B cell (primary cell): ENCODE measurements around the gene KATNAL2. TPM values are rescaled to one million over a fixed set of nuclear protein-coding genes. Genes with fewer than 3 reads are reported as not detected.
A peak's percentile ranks its signal among the peaks of the same experiment; 100 is the strongest.

Source experiments
- ATAC-seq: fragments of 200-7000 bp; cut with Tn5 transposase; one replicate; pipeline ENCODE4 v1.10.0; 2021; ENCODE audit warnings: low read depth, mild to moderate bottlenecking, moderate number of reproducible peaks, moderate library complexity
- CTCF ChIA-PET: fragments of 350-600 bp; sonication (Branson Sonifier 250); formaldehyde crosslinking; loops from one replicate; lab custom pipeline; 2021; ENCODE audit warnings: antibody characterized with exemption, inconsistent platforms; lab: Charles Lee
- POLR2A ChIA-PET: fragments of 350-600 bp; sonication (Branson Sonifier 250); formaldehyde crosslinking; loops from one replicate; lab custom pipeline; 2021; ENCODE audit warnings: antibody characterized with exemption; lab: Charles Lee
- DNase-seq: peaks from one replicate; pipeline ENCODE4 v3.0.0; 2013
- H2AFZ ChIP-seq: 2 replicates; pipeline ENCODE4 v1.6.1; 2012; ENCODE audit warnings: mild to moderate bottlenecking, low read depth, low read length; ENCODE audit not compliant: insufficient read depth, poor library complexity, severe bottlenecking
- H3K27ac ChIP-seq, 2 donors: 1 replicate in 1 of 2; 2 replicates in 1 of 2; pipeline ENCODE4 v1.5.1; 2012 to 2013; ENCODE audit warnings: low read length in 2 of 2, mild to moderate bottlenecking in 2 of 2, moderate library complexity in 1 of 2
- H3K27me3 ChIP-seq, 4 experiments: fragments of 200-600 bp in 1 of 4; sonication (generic) in 1 of 4; replicated peaks in 1 of 4; 1 replicate in 2 of 4; 2 replicates in 2 of 4; pipeline versions ENCODE4 v1.6.1 to v1.7.0; 2013 to 2016; ENCODE audit warnings: low read length in 3 of 4, mild to moderate bottlenecking in 2 of 4, mixed read lengths in 1 of 4, moderate library complexity in 1 of 4; ENCODE audit not compliant: insufficient read depth in 4 of 4, control insufficient read depth in 3 of 4; ENCODE audit errors: control extremely low read depth in 1 of 4
- H3K36me3 ChIP-seq, 2 experiments: replicated peaks in 1 of 2; 1 replicate in 1 of 2; 2 replicates in 1 of 2; pipeline versions ENCODE4 v1.6.1 to v1.7.1; 2013; ENCODE audit warnings: low read length in 1 of 2; ENCODE audit not compliant: insufficient read depth in 2 of 2, control insufficient read depth in 1 of 2; ENCODE audit errors: control extremely low read depth in 1 of 2, extremely low read depth in 1 of 2
- H3K4me1 ChIP-seq, 2 donors: fragments of 200-600 bp in 1 of 2; sonication (generic) in 1 of 2; 1 replicate in 1 of 2; 2 replicates in 1 of 2; pipeline versions ENCODE4 v1.5.1 to v1.6.1; 2013 to 2017; ENCODE audit warnings: low read length in 2 of 2; ENCODE audit not compliant: control insufficient read depth in 2 of 2, insufficient read depth in 2 of 2
- H3K4me2 ChIP-seq: replicated peaks from 2 replicates; pipeline ENCODE3; 2012; ENCODE audit warnings: mild to moderate bottlenecking, low read depth, low read length; ENCODE audit not compliant: poor library complexity, severe bottlenecking
- H3K4me3 ChIP-seq, 5 experiments: fragments of 200-600 bp in 1 of 5; sonication (generic) in 1 of 5; 1 replicate in 3 of 5; 2 replicates in 2 of 5; pipeline versions ENCODE4 v1.5.1 to v1.7.0; 2011 to 2016; ENCODE audit warnings: low read length in 4 of 5, mild to moderate bottlenecking in 4 of 5, low read depth in 2 of 5, control low read depth in 1 of 5, moderate library complexity in 1 of 5; ENCODE audit not compliant: insufficient read depth in 1 of 5; ENCODE audit errors: control extremely low read depth in 1 of 5, extremely low read depth in 1 of 5
- H3K79me2 ChIP-seq: fragments of 200-600 bp; sonication (generic); one replicate; pipeline ENCODE4 v1.6.0; 2016; ENCODE audit warnings: low read length; ENCODE audit not compliant: control insufficient read depth, insufficient read depth
- H3K9ac ChIP-seq: fragments of 200-600 bp; sonication (generic); 2 replicates; pipeline ENCODE4 v1.6.1; 2017; ENCODE audit warnings: mild to moderate bottlenecking, low read length, moderate library complexity
- H3K9me3 ChIP-seq, 3 donors: one replicate each; pipeline versions ENCODE4 v1.6.1 to v1.7.1; 2013; ENCODE audit warnings: low read length in 2 of 3; ENCODE audit not compliant: control insufficient read depth in 2 of 3, insufficient read depth in 1 of 3; ENCODE audit errors: control extremely low read depth in 1 of 3
- H4K20me1 ChIP-seq: 2 replicates; pipeline ENCODE4 v1.6.0; 2012; ENCODE audit warnings: mild to moderate bottlenecking, low read length; ENCODE audit not compliant: insufficient read depth, control insufficient read depth, poor library complexity, severe bottlenecking
- H3K27ac Mint-ChIP-seq: one replicate; pipeline ENCODE4 v1.8.0; 2021; ENCODE audit warnings: mixed read lengths
- H3K27me3 Mint-ChIP-seq: one replicate; pipeline ENCODE4 v1.8.0; 2021; ENCODE audit warnings: mixed read lengths
- H3K4me1 Mint-ChIP-seq: one replicate; pipeline ENCODE4 v1.8.0; 2021; ENCODE audit warnings: mixed read lengths
- H3K4me3 Mint-ChIP-seq: one replicate; pipeline ENCODE4 v1.8.0; 2021; ENCODE audit warnings: mixed read lengths
- H3K9me3 Mint-ChIP-seq: one replicate; pipeline ENCODE4 v1.8.0; 2022; ENCODE audit warnings: mixed read lengths; ENCODE audit not compliant: insufficient read depth
- EZH2 ChIP-seq: IDR thresholded peaks from 2 replicates; pipeline ENCODE4 v1.6.1; 2012; ENCODE audit warnings: borderline replicate concordance, low read depth, mild to moderate bottlenecking, moderate library complexity, low read length; ENCODE audit not compliant: insufficient read depth, poor library complexity, severe bottlenecking
- WGBS: methylation state at CpG from one replicate; pipeline ENCODE4 v1.1.5; 2013; ENCODE audit warnings: missing lambda C conversion rate; ENCODE audit not compliant: insufficient coverage; 5-methylcytosine and 5-hydroxymethylcytosine counted together
- intact Hi-C: fragments of 100-400 bp; cut with micrococcal nuclease; formaldehyde crosslinking; loops from one replicate; pipeline ENCODE4 v1.10.0; 2022
- polyA plus RNA-seq: library from polyadenylated mRNA; depleted of rRNA; stranded (reverse); fragments of >200 nt; gene quantifications from 2 replicates; pipeline ENCODE4 v1.2.3, GENCODE V29; 2012
- small RNA-seq: library from RNA; depleted of rRNA; stranded (forward); fragments of <200 nt; gene quantifications from one replicate; pipeline ENCODE3, GENCODE V24; 2012; ENCODE audit warnings: low replicate concordance, low read depth; ENCODE audit not compliant: insufficient read length
- total RNA-seq, 2 donors: library from RNA; stranded (reverse); fragments of 120-200 nt in 1 of 2; gene quantifications; 1 replicate in 1 of 2; 2 replicates in 1 of 2; pipeline versions ENCODE4 v1.2.3 to v1.2.4, GENCODE V29; 2013 to 2022
- TF ChIP-seq, protein P1 (sequence below): fragments of 200-600 bp; IDR thresholded peaks from one replicate; pipeline ENCODE4 v1.8.0; 2022; ENCODE audit warnings: antibody characterized with exemption, mild to moderate bottlenecking

Gene KATNAL2
- total and polyA plus RNA-seq, 2 donors (not counting 1 experiment from before 2014, with no cell fraction given) = 1.3 to 3.1 TPM

DNA sequence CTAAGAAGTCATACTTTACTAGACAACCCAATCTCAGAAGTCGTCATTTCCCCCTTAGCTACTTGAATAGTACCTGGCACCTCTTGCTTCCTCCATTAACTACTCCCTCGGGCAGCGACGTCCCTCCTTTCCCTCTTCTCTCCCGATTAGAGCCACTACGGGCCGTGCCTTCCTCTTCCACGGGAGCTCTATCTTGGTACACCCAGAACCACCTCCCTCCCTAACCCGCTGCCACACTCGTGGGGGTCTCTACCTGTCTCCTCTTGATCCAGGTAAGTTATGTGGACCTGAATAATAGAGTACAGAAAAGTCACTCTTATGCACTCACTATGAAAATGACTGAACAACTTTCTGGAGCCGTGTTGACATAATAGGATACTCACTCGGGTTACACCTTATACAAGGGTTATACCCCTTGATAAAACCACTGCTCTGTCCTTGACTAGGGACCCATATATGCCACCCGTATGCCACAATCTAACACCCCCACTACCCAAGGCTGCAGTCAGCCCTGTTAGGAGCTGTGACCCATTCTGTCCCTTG, 233.5 kb downstream of the KATNAL2 start:
- Mint-ChIP-seq H3K4me1 (peaks cover 34% of the 10 kb centered on the region), H3K4me3 (peak overlapping the region; percentile 95), H3K27ac (peak overlapping the region; percentile 92), H3K27me3 (no peaks in the 10 kb centered on the region), H3K9me3 (no peaks in the 10 kb centered on the region)
- peaks cover 36% of the 10 kb centered on the region for H3K79me2 ChIP-seq
- DNase-seq = no peak
- intact Hi-C loops = loop anchor here (1.0 to 10.0 kb wide), 4 partner anchors 25 to 1046 kb away; partner anchors contain the start of genes HAUS1, IER3IP1, KATNAL2 and PIAS2
- no peak for TF ChIP-seq EZH2
- CTCF ChIA-PET = interaction anchor here (0.6 kb wide), 2 partner anchors 13 to 598 kb away, joined by 3 to 4 read pairs; no protein-coding TSS in a partner anchor
- peak overlapping the region; percentile 48 to 89 for H3K27ac ChIP-seq
- ATAC-seq = peak; percentile 37
- H3K4me3 ChIP-seq = peak overlapping the region; percentile 73 to 97 (median 87)
- no peaks in the 10 kb centered on the region for H3K27me3 ChIP-seq
- H3K9ac ChIP-seq = peak overlapping the region; percentile 85
- H3K36me3 ChIP-seq = peaks cover 0 to 7% of the 10 kb centered on the region in 2 experiments
- POLR2A ChIA-PET = interaction anchor here (1.2 kb wide), 1 partner anchor 26 kb away, joined by 5 read pairs; the partner anchor contains the start of gene IER3IP1
- peaks cover 0 to 4% (median 0%) of the 10 kb centered on the region in 3 donors for H3K9me3 ChIP-seq
- peaks cover 14 to 15% of the 10 kb centered on the region in 2 donors for H3K4me1 ChIP-seq
- H3K4me2 ChIP-seq = peak overlapping the region; percentile 83
- peak overlapping the region; percentile 98 for H2AFZ ChIP-seq
- 16% methylated on average over 10 of the region's 13 CpGs for WGBS
- peaks cover 5% of the 10 kb centered on the region for H4K20me1 ChIP-seq

DNA sequence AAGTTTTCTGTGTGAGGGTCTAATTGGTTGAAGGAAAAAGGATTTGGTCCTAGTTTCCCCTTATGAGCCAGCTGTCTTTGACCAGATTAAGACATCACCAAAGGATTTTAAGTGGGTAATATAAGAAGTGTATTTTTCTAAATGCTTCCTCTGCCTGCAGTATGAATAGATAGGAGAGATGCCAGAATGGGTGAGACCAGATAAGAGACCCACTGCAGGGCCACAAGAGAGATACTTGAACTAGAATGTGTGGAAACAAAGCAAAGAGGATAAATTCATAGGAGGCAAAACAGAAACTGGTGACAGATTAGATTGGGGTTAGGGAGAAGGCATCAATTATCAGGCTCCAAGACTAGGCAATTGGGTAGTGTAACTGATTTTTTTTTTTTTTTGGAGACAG, 234.0 kb downstream of the KATNAL2 start:
- H3K9ac ChIP-seq = peak overlapping the region; percentile 85
- TF ChIP-seq, protein P1, sequence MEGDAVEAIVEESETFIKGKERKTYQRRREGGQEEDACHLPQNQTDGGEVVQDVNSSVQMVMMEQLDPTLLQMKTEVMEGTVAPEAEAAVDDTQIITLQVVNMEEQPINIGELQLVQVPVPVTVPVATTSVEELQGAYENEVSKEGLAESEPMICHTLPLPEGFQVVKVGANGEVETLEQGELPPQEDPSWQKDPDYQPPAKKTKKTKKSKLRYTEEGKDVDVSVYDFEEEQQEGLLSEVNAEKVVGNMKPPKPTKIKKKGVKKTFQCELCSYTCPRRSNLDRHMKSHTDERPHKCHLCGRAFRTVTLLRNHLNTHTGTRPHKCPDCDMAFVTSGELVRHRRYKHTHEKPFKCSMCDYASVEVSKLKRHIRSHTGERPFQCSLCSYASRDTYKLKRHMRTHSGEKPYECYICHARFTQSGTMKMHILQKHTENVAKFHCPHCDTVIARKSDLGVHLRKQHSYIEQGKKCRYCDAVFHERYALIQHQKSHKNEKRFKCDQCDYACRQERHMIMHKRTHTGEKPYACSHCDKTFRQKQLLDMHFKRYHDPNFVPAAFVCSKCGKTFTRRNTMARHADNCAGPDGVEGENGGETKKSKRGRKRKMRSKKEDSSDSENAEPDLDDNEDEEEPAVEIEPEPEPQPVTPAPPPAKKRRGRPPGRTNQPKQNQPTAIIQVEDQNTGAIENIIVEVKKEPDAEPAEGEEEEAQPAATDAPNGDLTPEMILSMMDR = no peak
- no peak for TF ChIP-seq EZH2
- H3K4me2 ChIP-seq = peak overlapping the region; percentile 83
- no peaks in the 10 kb centered on the region for H3K9me3 Mint-ChIP-seq
- H3K4me1 ChIP-seq = peaks cover 14 to 15% of the 10 kb centered on the region in 2 donors
- ChIA-PET CTCF (no interaction called here), POLR2A (no interaction called here)
- H3K79me2 ChIP-seq = peaks cover 31% of the 10 kb centered on the region
- H3K27me3 ChIP-seq = no peaks in the 10 kb centered on the region
- intact Hi-C loops = loop anchor here (10.0 kb wide), 2 partner anchors 783 to 1047 kb away; partner anchors contain the start of genes HAUS1 and SMAD2
- H3K4me3 Mint-ChIP-seq = peak overlapping the region; percentile 95
- no peaks in the 10 kb centered on the region for H3K27me3 Mint-ChIP-seq
- peak overlapping the region; percentile 98 for H2AFZ ChIP-seq
- peak overlapping the region; percentile 92 for H3K27ac Mint-ChIP-seq
- H3K4me1 Mint-ChIP-seq = peaks cover 32% of the 10 kb centered on the region
- peaks cover 0 to 4% (median 0%) of the 10 kb centered on the region in 3 donors for H3K9me3 ChIP-seq
- H3K4me3 ChIP-seq = peak overlapping the region in 1 of 5 experiments; percentile 97
- H3K27ac ChIP-seq = peak overlapping the region in 1 of 2 donors; percentile 89
- ATAC-seq (no peak), DNase-seq (no peak)
- H3K36me3 ChIP-seq = peaks cover 2 to 7% of the 10 kb centered on the region in 2 experiments
- peaks cover 5% of the 10 kb centered on the region for H4K20me1 ChIP-seq

Small RNAs within 50 kb of the gene (small RNA-seq; reads per million reads assigned to genes)
- not detected for gene AC012254.4

Other genes with a start within 250 kb of the KATNAL2 start
- gene ST8SIA5, start 160.5 kb upstream of the KATNAL2 start, total RNA-seq = not detected in 2 replicates
- gene ST8SIA5, start 160.5 kb upstream of the KATNAL2 start, polyA plus RNA-seq = 0.09 TPM in 1 of 2 replicates, not detected in the other
- gene PIAS2, start 95 bp upstream of the KATNAL2 start, total RNA-seq = 51.1 and 53.9 TPM in 2 replicates
- 7.3 and 12.0 TPM in 2 replicates for gene PIAS2, start 95 bp upstream of the KATNAL2 start, polyA plus RNA-seq
- not detected in 2 replicates for gene ELOA2, start 118.0 kb downstream of the KATNAL2 start, total RNA-seq
- not detected in 2 replicates for gene ELOA2, start 118.0 kb downstream of the KATNAL2 start, polyA plus RNA-seq
- 43.9 and 45.5 TPM in 2 replicates for gene HDHD2, start 232.9 kb downstream of the KATNAL2 start, total RNA-seq
- gene HDHD2, start 232.9 kb downstream of the KATNAL2 start, polyA plus RNA-seq = 7.3 and 9.0 TPM in 2 replicates